ENCODE data around the gene VSIG10L2.
A peak's percentile ranks its signal among the peaks of the same experiment; 100 is the strongest.
"Not testable (repeated sequence)": the region's sequence is repeated elsewhere in the genome, so short reads cannot be mapped to it uniquely, and the experiment has no call there.

Gene VSIG10L2

DNA sequence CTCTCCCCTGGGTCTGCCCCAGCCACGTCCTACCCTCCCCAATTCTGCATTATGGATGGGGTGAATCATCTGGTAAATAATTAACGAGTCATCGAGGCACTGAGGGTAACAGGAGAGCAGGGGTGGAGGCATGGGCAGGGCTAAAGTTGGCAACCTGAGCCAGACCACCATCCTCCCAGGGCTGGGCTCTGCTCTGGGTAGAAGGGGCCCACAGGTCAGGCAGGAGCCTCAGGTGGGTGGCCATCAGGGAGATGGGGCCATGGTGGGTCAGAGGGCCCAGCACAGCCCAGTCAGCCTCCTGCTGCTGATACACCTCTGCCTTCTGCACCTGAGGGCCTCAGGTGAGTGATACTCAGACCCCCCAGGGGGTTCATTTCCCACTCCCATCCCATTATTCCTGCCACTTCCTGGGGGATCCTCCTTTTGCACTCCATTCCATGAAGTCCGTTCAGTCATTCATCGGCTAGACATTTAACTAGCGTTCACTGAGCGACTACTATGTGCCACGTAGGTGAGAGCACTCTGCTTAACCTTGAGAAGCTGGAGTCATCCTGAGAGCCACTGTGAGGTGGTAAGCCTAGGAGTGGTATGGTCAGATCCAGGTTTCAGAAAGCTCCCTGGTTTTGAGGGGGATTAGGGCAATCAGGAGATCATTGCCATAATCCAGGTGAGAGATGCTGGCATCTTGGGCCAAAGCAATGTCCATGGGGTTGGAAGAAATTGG lies at the start of gene VSIG10L2:
Gene VSIG10L2 (plus strand): TSS at position 248 of the 724 bp plus-strand sequence. CDS start 12 bp downstream, at position 260.
- DNase-seq = no peak

DNA sequence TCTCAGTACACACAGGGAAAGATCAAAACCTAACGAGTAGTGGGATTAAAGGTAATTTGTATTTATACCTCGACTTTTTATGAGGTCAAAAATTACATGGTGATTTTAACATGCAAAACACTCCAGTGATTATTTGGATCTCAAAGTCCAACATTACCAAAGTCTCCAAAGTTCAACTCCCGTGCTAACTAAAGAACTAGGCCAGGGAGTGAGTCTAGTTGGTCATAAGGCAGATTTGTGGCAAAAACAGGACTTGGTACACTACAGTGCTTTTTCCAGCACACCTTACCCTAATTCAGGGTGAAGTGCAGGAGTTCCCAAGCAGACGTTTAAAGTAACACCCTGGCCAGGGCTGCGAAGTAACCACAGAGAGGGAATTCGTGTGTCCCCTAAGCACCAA lies 44.0 kb upstream of the VSIG10L2 start:
- DNase-seq = no peak

- no peak for DNase-seq
These were observed 43.4 kb upstream of the VSIG10L2 start for GRCh38 chr11:125902277-125902926.

GRCh38 chr11:125902927-125903710 lies 42.7 kb upstream of the VSIG10L2 start, which contains the start of gene PUS3:
PUS3 (minus strand) TSS chr11:125903206; CDS start chr11:125896284, 6,922 bp downstream.
- peak; percentile 89 for DNase-seq

DNA sequence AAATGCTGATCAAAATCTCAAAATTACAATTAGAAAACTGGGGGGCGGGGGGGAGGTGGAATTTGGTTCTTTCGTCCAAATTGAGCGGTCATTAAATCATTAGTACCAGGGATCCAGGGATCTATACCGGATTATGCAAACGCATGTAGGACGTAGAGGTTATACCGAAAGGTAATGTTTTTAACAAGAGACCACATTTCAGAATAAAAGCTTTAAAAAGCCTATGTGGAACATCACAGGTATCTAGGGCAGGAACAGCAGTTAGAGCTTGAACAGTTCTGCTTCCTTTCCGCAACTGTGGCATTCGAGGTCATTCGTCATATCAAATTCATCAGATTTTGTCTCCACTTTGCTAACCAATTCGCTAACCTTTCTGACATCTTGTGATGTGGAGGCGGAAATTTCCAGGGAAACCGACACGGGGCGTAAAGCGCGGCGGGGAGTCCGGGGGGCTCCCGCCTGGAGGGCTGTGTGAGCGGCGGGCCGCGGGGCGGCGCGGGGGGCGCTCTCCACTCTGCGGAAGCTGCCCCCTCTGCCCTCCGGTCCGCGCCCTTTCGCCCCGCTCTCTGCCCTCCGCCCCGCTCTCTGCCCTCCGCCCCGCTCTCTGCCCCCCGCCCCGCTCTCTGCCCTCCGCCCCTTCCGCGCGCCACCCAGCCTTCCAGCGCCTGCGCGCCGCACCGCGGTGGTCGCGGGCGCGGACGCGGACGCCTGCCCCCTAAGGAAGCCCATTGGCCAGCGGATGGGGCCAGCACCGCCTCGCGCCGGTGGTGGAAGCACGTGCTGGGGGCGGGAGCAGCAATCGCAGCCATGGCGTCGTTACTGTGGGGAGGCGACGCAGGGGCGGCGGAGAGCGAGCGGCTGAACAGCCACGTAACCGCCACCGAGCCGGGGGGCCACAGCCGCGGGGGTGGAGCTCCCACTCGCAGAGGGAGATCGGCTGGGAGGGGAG lies 41.9 kb upstream of the VSIG10L2 start, which contains the start of gene DDX25:
Gene DDX25 (plus strand): TSS at position 798 of the 949 bp plus-strand sequence. CDS start 10 bp downstream, at position 808.
- DNase-seq = peak; percentile 28

DNA sequence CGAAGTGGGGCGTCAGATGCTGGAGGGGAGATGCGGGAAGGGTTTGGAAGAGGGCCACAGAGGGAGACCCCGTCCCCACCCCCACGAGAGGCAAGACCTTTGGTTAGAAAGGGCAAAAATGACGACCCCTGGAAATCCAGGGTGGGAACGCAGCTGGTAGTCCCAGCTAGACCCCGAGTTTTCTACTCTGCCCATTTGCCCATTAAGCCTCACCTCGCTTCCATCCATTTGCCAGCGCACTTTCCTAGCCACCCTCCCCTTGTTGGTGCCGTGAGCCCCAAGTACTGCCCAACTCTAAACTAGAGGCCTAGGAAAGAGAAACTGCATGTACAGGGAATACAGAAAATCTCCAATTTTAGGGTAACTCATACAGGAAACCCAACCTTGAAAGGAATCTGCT lies 41.2 kb upstream of the VSIG10L2 start:
- DNase-seq = no peak

- no peak for DNase-seq
These were observed 35.5 kb upstream of the VSIG10L2 start for GRCh38 chr11:125910226-125910849.

- DNase-seq = not testable (repeated sequence)
These were observed 31.2 kb upstream of the VSIG10L2 start for GRCh38 chr11:125914601-125915000.

GRCh38 chr11:125916683-125917347 lies 29.0 kb upstream of the VSIG10L2 start:
- no peak for DNase-seq

DNA sequence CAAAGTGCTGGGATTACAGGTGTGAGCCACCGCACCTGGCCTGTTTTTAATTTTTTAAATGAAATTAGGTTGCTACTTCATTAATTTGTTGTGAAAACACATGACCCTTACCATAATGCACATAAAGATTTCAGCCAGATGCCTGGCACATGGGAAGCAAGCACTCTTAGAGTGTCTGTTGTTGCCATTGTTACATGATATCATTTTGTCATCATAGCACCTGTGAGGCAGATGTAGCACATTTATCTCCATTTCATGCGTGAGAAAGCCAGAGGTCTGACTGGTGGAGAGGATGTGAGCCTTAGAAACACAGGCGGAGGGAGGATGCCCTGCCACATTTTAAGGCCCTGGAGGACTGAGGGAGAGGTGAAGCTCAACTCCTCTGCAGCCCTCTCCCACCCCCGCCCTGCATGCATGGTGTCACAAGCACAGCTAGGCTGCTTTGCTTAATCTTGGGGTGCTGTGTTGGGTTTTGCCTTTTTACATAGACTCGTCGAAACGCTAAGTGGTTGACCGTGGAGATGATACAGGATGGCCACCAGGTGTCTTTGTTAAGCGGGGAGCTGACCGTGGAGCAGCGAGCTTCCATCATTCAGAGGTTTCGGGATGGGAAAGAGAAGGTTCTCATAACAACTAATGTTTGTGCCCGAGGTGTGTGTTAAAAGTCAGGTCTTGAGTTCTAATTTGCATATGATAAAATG lies 27.6 kb upstream of the VSIG10L2 start:
- DNase-seq = no peak

- DNase-seq = no peak
These were observed 24.8 kb upstream of the VSIG10L2 start for GRCh38 chr11:125921042-125921441.

DNA sequence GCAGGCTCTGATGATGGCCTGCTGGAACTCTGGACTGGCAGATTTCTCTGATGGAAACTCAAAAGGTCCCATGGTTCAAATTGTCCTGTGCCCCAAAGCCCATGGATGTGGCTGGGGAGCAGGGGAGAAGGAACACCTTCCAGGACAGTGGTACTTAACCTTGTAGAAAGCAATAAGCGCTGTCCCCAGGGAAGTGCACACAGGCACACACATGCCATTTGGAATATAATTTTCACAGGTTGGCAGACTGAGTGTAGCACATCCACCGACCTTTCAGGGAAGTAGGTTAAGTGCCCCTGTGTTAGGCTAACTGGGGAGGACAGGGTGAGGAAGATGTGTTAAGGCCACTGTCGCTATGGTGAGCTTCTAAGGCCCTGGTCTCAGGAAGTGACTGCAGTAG lies 23.7 kb upstream of the VSIG10L2 start:
- DNase-seq = no peak

GRCh38 chr11:125923012-125923579 lies 22.7 kb upstream of the VSIG10L2 start:
- peak; percentile 66 for DNase-seq

- no peak for DNase-seq
These were observed 22.2 kb upstream of the VSIG10L2 start for GRCh38 chr11:125923633-125924032.

GRCh38 chr11:125924384-125925007 lies 21.3 kb upstream of the VSIG10L2 start:
- no peak for DNase-seq

- no peak for DNase-seq
These were observed 20.6 kb upstream of the VSIG10L2 start for GRCh38 chr11:125925247-125925740.

DNA sequence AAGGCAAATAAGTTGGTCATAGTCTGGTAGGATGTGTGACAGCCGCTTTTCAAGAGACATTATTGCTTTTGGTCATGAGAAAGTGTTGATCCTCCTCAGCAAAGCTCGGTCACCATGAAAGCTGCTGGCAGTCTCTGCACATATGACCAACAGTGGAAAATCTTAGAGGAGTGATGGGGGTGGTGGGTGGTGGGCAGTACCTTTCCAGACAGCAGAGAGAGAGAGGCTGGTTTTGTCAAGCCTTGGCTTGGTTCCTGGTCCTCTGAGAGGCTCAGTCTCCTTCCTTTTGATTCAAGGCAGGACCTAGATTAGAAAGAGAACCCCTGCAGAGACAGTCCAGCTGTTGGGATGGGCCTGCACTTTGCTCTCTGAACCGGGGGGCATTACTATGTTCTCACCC lies 20.0 kb upstream of the VSIG10L2 start:
- DNase-seq = no peak

- DNase-seq = no peak
These were observed 19.2 kb upstream of the VSIG10L2 start for GRCh38 chr11:125926682-125927081.

GRCh38 chr11:125929445-125930075 lies 16.3 kb upstream of the VSIG10L2 start:
- no peak for DNase-seq
